Activated B cell treated with CpG ODN at 0.5 μM for 24 hours (primary cell): ENCODE results near the gene ASPG. TPM values are rescaled to one million over a fixed set of nuclear protein-coding genes. Genes with fewer than 3 reads are reported as not detected.

Experiments
- ATAC-seq: fragments of 200-7000 bp; cut with Tn5 transposase; one replicate; pipeline ENCODE4 v1.10.0; 2021; ENCODE audit warnings: low read depth, mild to moderate bottlenecking, moderate library complexity
- CTCF ChIA-PET: fragments of 350-600 bp; sonication (Branson Sonifier 250); formaldehyde crosslinking; loops from one replicate; lab custom pipeline; 2021; ENCODE audit warnings: antibody characterized with exemption; lab: Charles Lee
- POLR2A ChIA-PET: fragments of 350-600 bp; sonication (Branson Sonifier 250); formaldehyde crosslinking; loops from one replicate; lab custom pipeline; 2021; ENCODE audit warnings: antibody characterized with exemption; lab: Charles Lee
- DNase-seq: peaks from one replicate; pipeline ENCODE4 v3.0.0; 2022
- H3K27ac Mint-ChIP-seq: one replicate; pipeline ENCODE4 v1.8.0; 2020; ENCODE audit warnings: mixed read lengths
- H3K27me3 Mint-ChIP-seq: one replicate; pipeline ENCODE4 v1.8.0; 2021; ENCODE audit warnings: mixed read lengths
- H3K36me3 Mint-ChIP-seq: one replicate; pipeline ENCODE4 v1.8.0; 2021; ENCODE audit warnings: low read depth, mixed read lengths
- H3K4me1 Mint-ChIP-seq: one replicate; pipeline ENCODE4 v1.8.0; 2021; ENCODE audit warnings: mixed read lengths
- H3K4me3 Mint-ChIP-seq: one replicate; pipeline ENCODE4 v1.8.0; 2020; ENCODE audit warnings: mild to moderate bottlenecking, mixed read lengths
- H3K9me3 Mint-ChIP-seq: one replicate; pipeline ENCODE4 v1.8.0; 2020; ENCODE audit warnings: mixed read lengths
- intact Hi-C: fragments of 100-400 bp; cut with micrococcal nuclease; formaldehyde crosslinking; loops from one replicate; pipeline ENCODE4 v1.15.1; 2024
- total RNA-seq: library from RNA; stranded (reverse); gene quantifications from 2 replicates; pipeline ENCODE4 v1.2.3, GENCODE V29; 2022
- TF ChIP-seq, protein P1 (sequence below): fragments of 200-600 bp; IDR thresholded peaks from one replicate; pipeline ENCODE4 v1.8.0; 2022; ENCODE audit warnings: antibody characterized with exemption, mild to moderate bottlenecking

Gene ASPG
- total RNA-seq: not detected in 2 replicates

DNA sequence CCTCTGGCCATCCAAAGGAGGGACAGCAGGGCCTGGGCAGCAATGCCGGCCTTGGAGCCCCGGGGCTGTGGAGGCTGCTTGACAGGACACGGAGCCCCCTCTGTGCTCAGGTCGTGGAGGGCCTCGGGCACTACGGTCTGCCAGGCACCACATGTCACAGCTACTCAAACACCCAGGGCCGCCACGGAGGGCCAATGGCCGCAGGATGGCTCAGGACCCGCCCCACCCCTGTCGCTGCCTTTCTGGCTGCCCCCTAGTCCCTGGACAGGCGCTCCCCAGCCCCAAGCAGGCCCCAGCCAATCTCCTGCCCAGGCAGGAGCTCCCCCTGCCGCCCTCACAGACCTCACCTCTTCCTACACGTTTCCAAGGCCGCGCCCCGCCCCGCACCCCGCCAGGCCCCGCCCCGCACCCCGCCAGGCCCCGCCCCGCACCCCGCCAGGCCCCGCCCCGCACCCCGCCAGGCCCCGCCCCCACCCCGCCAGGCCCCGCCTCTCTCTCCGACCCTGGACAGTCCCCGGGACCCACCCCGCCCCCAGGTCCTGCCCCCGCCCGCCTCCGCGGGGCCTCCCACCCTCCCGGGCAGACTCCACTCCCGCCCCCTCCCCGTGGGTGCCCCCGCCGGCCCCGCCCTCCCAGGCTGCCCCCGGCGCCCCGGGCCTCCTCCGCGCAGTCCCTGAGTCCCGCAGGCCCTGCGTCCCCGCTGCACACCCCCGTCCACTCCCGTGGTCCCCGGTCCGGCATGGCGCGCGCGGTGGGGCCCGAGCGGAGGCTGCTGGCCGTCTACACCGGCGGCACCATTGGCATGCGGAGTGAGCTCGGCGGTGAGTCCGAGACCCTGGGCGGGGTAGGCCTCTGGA, at the start of gene ASPG:
Gene ASPG, plus strand, starts transcription at position 669 of the 857 bp plus-strand sequence. Its CDS starts 71 bp downstream, at position 740.
- TF ChIP-seq, protein P1, sequence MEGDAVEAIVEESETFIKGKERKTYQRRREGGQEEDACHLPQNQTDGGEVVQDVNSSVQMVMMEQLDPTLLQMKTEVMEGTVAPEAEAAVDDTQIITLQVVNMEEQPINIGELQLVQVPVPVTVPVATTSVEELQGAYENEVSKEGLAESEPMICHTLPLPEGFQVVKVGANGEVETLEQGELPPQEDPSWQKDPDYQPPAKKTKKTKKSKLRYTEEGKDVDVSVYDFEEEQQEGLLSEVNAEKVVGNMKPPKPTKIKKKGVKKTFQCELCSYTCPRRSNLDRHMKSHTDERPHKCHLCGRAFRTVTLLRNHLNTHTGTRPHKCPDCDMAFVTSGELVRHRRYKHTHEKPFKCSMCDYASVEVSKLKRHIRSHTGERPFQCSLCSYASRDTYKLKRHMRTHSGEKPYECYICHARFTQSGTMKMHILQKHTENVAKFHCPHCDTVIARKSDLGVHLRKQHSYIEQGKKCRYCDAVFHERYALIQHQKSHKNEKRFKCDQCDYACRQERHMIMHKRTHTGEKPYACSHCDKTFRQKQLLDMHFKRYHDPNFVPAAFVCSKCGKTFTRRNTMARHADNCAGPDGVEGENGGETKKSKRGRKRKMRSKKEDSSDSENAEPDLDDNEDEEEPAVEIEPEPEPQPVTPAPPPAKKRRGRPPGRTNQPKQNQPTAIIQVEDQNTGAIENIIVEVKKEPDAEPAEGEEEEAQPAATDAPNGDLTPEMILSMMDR: no peak
- Mint-ChIP-seq H3K27ac (no peak within 1 kb of the TSS), H3K4me1 (no peaks in the 10 kb centered on the region), H3K27me3 (peaks cover 26% of the 10 kb centered on the region), H3K9me3 (no peaks in the 10 kb centered on the region), H3K4me3 (no peak within 1 kb of the TSS), H3K36me3 (no peaks in the 10 kb centered on the region)
- ChIA-PET CTCF (no interaction called here), POLR2A (no interaction called here)
- ATAC-seq (peak; percentile 45), DNase-seq (peak; percentile 12)
- intact Hi-C loops: no loop called here

DNA sequence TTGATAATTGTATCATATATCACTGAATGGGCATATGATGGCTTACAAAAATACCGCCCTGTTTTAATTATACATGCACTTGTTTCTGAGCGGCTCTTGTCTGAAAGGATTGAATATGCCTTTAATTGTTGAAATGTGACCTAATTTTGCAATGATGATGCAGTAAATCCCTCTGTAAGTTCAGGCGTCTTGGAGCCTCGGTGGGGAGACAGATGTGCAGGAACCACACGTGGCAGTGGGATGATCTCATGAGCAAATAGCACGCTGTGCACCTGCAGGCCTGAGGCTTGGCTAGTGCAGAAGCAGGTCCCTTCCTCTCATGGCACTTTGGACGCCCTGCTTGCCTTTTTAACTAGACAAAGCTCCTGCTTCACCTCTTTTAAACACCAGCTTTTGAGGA, 49.3 kb upstream of the ASPG start:
- no peaks in the 10 kb centered on the region for H3K4me1 Mint-ChIP-seq
- no peak overlapping the region for H3K27ac Mint-ChIP-seq
- TF ChIP-seq, protein P1: no peak
- intact Hi-C loops: no loop called here
- H3K4me3 Mint-ChIP-seq: no peak overlapping the region
- H3K36me3 Mint-ChIP-seq: no peaks in the 10 kb centered on the region
- H3K9me3 Mint-ChIP-seq: no peaks in the 10 kb centered on the region
- ChIA-PET POLR2A (no interaction called here), CTCF (no interaction called here)
- ATAC-seq (no peak), DNase-seq (no peak)
- peaks cover 22% of the 10 kb centered on the region for H3K27me3 Mint-ChIP-seq

DNA sequence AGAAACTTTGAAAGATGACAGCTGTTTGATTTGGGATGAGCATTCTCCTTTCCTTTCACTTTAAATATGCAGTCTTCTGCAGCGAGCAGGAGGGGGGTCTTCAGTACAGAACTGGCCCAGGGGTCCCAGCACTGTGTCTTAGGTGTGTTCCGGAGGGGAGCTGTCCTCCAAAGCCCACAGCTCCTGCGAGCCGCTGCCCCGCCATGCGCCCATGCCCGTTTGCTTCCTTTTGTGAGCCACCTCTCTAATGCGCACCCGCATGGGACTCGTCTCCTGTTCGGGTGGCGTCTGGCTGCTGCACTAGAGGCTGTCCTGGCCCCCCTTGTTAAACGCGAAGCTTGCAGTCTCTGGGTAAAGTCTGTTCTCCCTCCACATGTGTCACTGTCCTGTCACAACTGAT, 48.4 kb upstream of the ASPG start:
- DNase-seq (no peak), ATAC-seq (no peak)
- Mint-ChIP-seq H3K4me1 (no peaks in the 10 kb centered on the region), H3K4me3 (no peak overlapping the region), H3K27me3 (peaks cover 22% of the 10 kb centered on the region), H3K9me3 (no peaks in the 10 kb centered on the region), H3K27ac (no peak overlapping the region), H3K36me3 (no peaks in the 10 kb centered on the region)
- intact Hi-C loops: no loop called here
- POLR2A ChIA-PET: no interaction called here
- TF ChIP-seq, protein P1: no peak
- CTCF ChIA-PET: no interaction called here

DNA sequence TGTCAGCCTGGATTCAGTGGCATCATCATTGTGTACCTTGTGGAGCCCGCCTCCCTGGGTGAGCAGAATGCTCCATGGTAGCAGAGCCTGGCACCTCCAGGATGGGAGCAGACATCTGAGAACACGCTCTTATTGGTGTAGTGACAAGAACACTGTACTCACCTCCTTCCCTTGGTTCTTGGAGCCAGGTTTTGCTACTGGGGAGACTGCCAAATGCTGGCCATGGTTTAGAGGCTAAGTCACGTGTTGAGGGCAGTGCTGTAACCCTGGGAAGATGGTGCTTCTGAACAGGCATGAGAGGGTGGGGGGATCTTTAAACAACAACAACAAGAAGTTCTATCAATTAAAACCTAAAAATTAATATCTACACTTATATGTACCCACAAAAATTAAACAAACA, 47.6 kb upstream of the ASPG start:
- ChIA-PET POLR2A (no interaction called here), CTCF (no interaction called here)
- Mint-ChIP-seq H3K27ac (no peak overlapping the region), H3K9me3 (no peaks in the 10 kb centered on the region), H3K27me3 (peaks cover 16% of the 10 kb centered on the region), H3K4me3 (no peak overlapping the region), H3K36me3 (no peaks in the 10 kb centered on the region), H3K4me1 (no peaks in the 10 kb centered on the region)
- TF ChIP-seq, protein P1: no peak
- intact Hi-C loops: no loop called here
- ATAC-seq (no peak), DNase-seq (no peak)

DNA sequence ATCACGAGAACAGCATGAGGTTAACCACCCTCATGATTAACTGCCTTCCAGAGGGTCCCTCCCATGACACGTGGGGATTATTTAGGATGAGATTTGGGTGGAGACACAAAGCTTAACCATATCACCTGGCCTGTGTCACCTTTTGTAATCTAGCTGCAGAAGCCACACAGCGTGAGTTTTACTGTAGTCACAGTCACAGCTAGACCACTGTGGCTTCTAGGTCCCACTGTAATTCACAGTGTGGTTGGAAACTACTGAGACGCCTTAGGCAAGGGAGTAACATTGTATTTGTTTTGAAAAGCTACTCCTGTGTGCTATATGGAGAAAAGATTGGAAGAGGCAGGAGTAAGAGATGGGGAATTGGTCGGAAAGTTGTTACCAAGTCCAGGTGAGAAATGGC, 46.3 kb upstream of the ASPG start:
- DNase-seq (no peak), ATAC-seq (no peak)
- Mint-ChIP-seq H3K27ac (no peak overlapping the region), H3K27me3 (peaks cover 11% of the 10 kb centered on the region), H3K4me3 (no peak overlapping the region), H3K4me1 (no peaks in the 10 kb centered on the region), H3K36me3 (no peaks in the 10 kb centered on the region), H3K9me3 (no peaks in the 10 kb centered on the region)
- intact Hi-C loops: no loop called here
- CTCF ChIA-PET: no interaction called here
- POLR2A ChIA-PET: no interaction called here
- TF ChIP-seq, protein P1: no peak
